SU-DHL-6 (cell line): ENCODE data around the gene CRYZL1.
A peak's percentile ranks its signal among the peaks of the same experiment; 100 is the strongest.

ENCODE experiments used
- H2AFZ ChIP-seq: fragments of 200-600 bp; sonication (generic); 2 replicates; pipeline ENCODE4 v1.6.1; 2014; ENCODE audit warnings: low read depth, mild to moderate bottlenecking, moderate library complexity, mixed read lengths, antibody characterized with exemption, low read length; ENCODE audit not compliant: severe bottlenecking
- H3F3A ChIP-seq: fragments of 200-600 bp; shearing (Covaris generic); 2 replicates; pipeline ENCODE4 v1.6.0; 2016; ENCODE audit warnings: antibody characterized with exemption, mild to moderate bottlenecking; ENCODE audit not compliant: insufficient read depth
- H3K27ac ChIP-seq: fragments of 200-600 bp; sonication (generic); 2 replicates; pipeline ENCODE4 v1.5.1; 2016; ENCODE audit warnings: low read depth, mild to moderate bottlenecking, low read length, moderate library complexity, mixed read lengths
- H3K27me3 ChIP-seq: fragments of 200-600 bp; sonication (generic), shearing (Covaris generic); 2 replicates; pipeline ENCODE4 v1.6.0; 2014; ENCODE audit warnings: mild to moderate bottlenecking, low read length
- H3K36me3 ChIP-seq: fragments of 200-600 bp; sonication (generic); 2 replicates; pipeline ENCODE4 v1.6.1; 2014; ENCODE audit warnings: mild to moderate bottlenecking, low read length, mixed read lengths
- H3K4me2 ChIP-seq: fragments of 300-600, 200-600 bp; shearing (Covaris generic), sonication (generic); 2 replicates; pipeline ENCODE4 v1.6.0; 2014; ENCODE audit warnings: low read length, low read depth, mild to moderate bottlenecking; ENCODE audit not compliant: poor library complexity, severe bottlenecking
- H3K4me3 ChIP-seq: fragments of 200-600 bp; sonication (generic); 2 replicates; pipeline ENCODE4 v1.5.1; 2014; ENCODE audit warnings: antibody characterized with exemption, low read length, mild to moderate bottlenecking, mixed read lengths; ENCODE audit not compliant: insufficient read depth, poor library complexity, severe bottlenecking
- H3K79me2 ChIP-seq: fragments of 200-600 bp; sonication (generic); 2 replicates; pipeline ENCODE4 v1.6.1; 2014; ENCODE audit warnings: mild to moderate bottlenecking, low read length, moderate library complexity; ENCODE audit not compliant: insufficient read depth
- H3K9ac ChIP-seq: fragments of 200-600 bp; sonication (generic); 2 replicates; pipeline ENCODE4 v1.7.0; 2014; ENCODE audit warnings: mild to moderate bottlenecking, low read length
- H3K9me2 ChIP-seq: fragments of 200-600 bp; sonication (generic); replicated peaks from 2 replicates; pipeline ENCODE4 v1.6.1; 2014; ENCODE audit warnings: low read length; ENCODE audit not compliant: insufficient read depth
- H3K9me3 ChIP-seq: fragments of 200-600 bp; sonication (generic); 2 replicates; pipeline ENCODE4 v1.6.1; 2014; ENCODE audit warnings: low read length, mixed read lengths; ENCODE audit not compliant: insufficient read depth
- H4K20me1 ChIP-seq: fragments of 200-600 bp; sonication (generic); 2 replicates; pipeline ENCODE4 v1.6.1; 2014; ENCODE audit warnings: low read depth, mild to moderate bottlenecking, antibody characterized with exemption, low read length, moderate library complexity, mixed read lengths
- EZH2phosphoT487 ChIP-seq: fragments of 200-600 bp; sonication (generic), shearing (Covaris generic); conservative IDR thresholded peaks from 2 replicates; pipeline ENCODE4 v1.6.1; 2018; ENCODE audit warnings: mild to moderate bottlenecking, antibody characterized with exemption, low read length, moderate library complexity, mixed read lengths
- TF ChIP-seq, protein P1 (sequence below): fragments of 200-600 bp; sonication (generic); IDR thresholded peaks from one replicate; pipeline ENCODE4 v1.5.1; 2017; ENCODE audit warnings: antibody characterized with exemption, mild to moderate bottlenecking, low read length, moderate library complexity; ENCODE audit not compliant: insufficient read depth, poor library complexity, severe bottlenecking

The CRYZL1 gene

DNA sequence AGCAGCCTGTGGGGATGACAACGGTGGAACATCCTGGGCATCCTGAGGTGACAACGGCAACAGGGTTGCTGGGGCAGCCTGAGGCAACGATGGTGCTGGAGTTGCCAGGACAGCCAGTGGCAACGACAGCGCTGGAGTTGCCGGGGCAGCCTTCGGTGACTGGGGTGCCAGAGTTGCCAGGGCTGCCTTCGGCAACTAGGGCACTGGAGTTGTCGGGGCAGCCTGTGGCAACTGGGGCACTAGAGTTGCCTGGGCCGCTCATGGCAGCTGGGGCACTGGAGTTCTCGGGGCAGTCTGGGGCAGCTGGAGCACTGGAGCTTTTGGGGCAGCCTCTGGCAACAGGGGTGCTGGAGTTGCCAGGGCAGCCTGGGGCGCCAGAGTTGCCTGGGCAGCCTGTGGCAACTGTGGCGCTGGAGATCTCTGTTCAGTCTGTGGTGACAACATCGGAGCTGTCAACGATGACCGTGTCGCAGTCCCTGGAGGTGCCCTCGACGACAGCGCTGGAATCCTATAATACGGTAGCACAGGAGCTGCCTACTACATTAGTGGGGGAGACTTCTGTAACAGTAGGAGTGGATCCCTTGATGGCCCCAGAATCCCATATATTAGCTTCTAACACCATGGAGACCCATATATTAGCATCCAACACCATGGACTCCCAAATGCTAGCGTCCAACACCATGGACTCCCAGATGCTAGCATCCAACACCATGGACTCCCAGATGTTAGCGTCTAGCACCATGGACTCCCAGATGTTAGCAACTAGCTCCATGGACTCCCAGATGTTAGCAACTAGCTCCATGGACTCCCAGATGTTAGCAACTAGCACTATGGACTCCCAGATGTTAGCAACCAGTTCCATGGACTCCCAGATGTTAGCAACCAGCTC is 90.5 kb downstream of the CRYZL1 start:
- Histone ChIP-seq H3K27ac (no peak overlapping the region), H3K4me2 (no peak overlapping the region)

DNA sequence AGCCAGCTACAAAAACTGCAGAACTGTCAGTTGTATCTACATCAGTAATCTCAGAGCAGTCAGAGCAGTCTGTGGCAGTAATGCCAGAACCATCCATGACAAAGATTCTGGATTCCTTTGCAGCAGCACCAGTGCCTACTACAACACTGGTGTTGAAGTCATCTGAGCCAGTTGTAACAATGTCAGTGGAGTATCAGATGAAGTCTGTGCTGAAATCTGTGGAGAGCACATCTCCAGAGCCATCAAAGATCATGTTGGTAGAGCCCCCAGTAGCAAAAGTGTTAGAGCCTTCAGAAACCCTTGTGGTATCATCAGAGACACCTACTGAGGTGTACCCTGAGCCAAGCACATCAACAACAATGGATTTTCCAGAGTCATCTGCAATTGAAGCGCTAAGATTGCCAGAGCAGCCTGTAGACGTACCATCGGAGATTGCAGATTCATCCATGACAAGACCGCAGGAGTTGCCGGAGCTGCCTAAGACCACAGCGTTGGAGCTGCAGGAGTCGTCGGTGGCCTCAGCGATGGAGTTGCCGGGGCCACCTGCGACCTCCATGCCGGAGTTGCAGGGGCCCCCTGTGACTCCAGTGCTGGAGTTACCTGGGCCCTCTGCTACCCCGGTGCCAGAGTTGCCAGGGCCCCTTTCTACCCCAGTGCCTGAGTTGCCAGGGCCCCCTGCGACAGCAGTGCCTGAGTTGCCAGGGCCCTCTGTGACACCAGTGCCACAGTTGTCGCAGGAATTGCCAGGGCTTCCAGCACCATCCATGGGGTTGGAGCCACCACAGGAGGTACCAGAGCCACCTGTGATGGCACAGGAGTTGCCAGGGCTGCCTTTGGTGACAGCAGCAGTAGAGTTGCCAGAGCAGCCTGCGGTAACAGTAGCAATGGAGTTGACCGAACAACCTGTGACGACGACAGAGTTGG is 91.4 kb downstream of the CRYZL1 start:
- TF ChIP-seq, protein P1, sequence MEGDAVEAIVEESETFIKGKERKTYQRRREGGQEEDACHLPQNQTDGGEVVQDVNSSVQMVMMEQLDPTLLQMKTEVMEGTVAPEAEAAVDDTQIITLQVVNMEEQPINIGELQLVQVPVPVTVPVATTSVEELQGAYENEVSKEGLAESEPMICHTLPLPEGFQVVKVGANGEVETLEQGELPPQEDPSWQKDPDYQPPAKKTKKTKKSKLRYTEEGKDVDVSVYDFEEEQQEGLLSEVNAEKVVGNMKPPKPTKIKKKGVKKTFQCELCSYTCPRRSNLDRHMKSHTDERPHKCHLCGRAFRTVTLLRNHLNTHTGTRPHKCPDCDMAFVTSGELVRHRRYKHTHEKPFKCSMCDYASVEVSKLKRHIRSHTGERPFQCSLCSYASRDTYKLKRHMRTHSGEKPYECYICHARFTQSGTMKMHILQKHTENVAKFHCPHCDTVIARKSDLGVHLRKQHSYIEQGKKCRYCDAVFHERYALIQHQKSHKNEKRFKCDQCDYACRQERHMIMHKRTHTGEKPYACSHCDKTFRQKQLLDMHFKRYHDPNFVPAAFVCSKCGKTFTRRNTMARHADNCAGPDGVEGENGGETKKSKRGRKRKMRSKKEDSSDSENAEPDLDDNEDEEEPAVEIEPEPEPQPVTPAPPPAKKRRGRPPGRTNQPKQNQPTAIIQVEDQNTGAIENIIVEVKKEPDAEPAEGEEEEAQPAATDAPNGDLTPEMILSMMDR: no peak
- TF ChIP-seq EZH2phosphoT487: no peak
- Histone ChIP-seq H2AFZ (no peak overlapping the region), H3K36me3 (peaks cover 66% of the 10 kb centered on the region), H3K27ac (no peak overlapping the region), H3K4me2 (no peak overlapping the region), H3K9me2 (no peaks in the 10 kb centered on the region), H3K9ac (no peak overlapping the region), H3K9me3 (no peaks in the 10 kb centered on the region), H4K20me1 (peaks cover 58% of the 10 kb centered on the region), H3K4me3 (no peak overlapping the region), H3K79me2 (peaks cover 98% of the 10 kb centered on the region), H3K27me3 (no peaks in the 10 kb centered on the region), H3F3A (peaks cover 4% of the 10 kb centered on the region; the same call in 1 of the 2 replicates)

More for the DNA sequence above, 90.5 kb downstream of the CRYZL1 start:
- Histone ChIP-seq H4K20me1 (peaks cover 58% of the 10 kb centered on the region), H3K9me3 (no peaks in the 10 kb centered on the region), H2AFZ (no peak overlapping the region), H3K9me2 (no peaks in the 10 kb centered on the region), H3F3A (peaks cover 4% of the 10 kb centered on the region; the same call in 1 of the 2 replicates), H3K9ac (no peak overlapping the region), H3K79me2 (peaks cover 98% of the 10 kb centered on the region), H3K36me3 (peaks cover 70% of the 10 kb centered on the region), H3K27me3 (no peaks in the 10 kb centered on the region), H3K4me3 (no peak overlapping the region)
- TF ChIP-seq, protein P1: no peak
- TF ChIP-seq EZH2phosphoT487: no peak

DNA sequence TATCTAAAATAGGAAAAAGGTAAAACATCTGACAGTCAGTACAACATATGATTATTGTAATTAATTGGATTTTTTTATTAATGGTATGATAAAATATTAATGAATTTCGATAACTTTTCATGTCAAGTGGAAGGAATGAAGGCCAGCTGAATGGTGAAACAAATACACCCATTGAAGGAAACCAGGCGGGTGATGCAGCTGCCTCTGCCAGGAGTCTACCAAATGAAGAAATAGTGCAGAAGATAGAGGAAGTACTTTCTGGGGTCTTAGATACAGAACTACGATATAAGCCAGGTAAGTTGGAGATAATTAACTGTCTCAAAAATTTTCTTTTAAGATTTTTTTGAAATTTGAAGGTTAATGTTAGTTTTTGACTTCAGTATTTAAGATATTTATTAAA is 95.5 kb downstream of the CRYZL1 start:
- Histone ChIP-seq H2AFZ (no peak overlapping the region), H3K9ac (no peak overlapping the region), H3K4me3 (no peak overlapping the region), H3K27me3 (no peaks in the 10 kb centered on the region), H3K4me2 (peak overlapping the region; percentile 99), H3K36me3 (peaks cover 40% of the 10 kb centered on the region), H3K27ac (no peak overlapping the region), H3F3A (peaks cover 23% of the 10 kb centered on the region), H3K9me3 (no peaks in the 10 kb centered on the region), H3K79me2 (peaks cover 94% of the 10 kb centered on the region), H3K9me2 (no peaks in the 10 kb centered on the region), H4K20me1 (peaks cover 48% of the 10 kb centered on the region)
- no peak for TF ChIP-seq EZH2phosphoT487
- TF ChIP-seq, protein P1: no peak
